CD14-positive monocyte (primary cell): Measurements from ENCODE around the gene STAT4. TPM values are rescaled to one million over a fixed set of nuclear protein-coding genes. Genes with fewer than 3 reads are reported as not detected.

ENCODE experiments used
- DNase-seq, 3 donors: peaks; one replicate each; pipeline ENCODE4 v3.0.0-alpha.2; 2011 to 2022
- H2AFZ ChIP-seq: 2 replicates; pipeline ENCODE4 v1.6.0; 2012; ENCODE audit warnings: mild to moderate bottlenecking, low read depth, low read length, inconsistent platforms; ENCODE audit not compliant: insufficient read depth, poor library complexity, severe bottlenecking
- H3K27ac ChIP-seq, 2 donors: 1 replicate in 1 of 2; 2 replicates in 1 of 2; pipeline ENCODE4 v1.5.1; 2012 to 2013; ENCODE audit warnings: low read length in 2 of 2, control low read depth in 1 of 2, inconsistent platforms in 1 of 2, low read depth in 1 of 2, mild to moderate bottlenecking in 1 of 2
- H3K27me3 ChIP-seq, 2 donors: one replicate each; pipeline versions ENCODE4 v1.6.0 to v1.6.1; 2011 to 2013; ENCODE audit warnings: low read length in 2 of 2; ENCODE audit not compliant: control insufficient read depth in 2 of 2, insufficient read depth in 2 of 2
- H3K36me3 ChIP-seq, 2 donors: replicated peaks in 1 of 2; 1 replicate in 1 of 2; 2 replicates in 1 of 2; pipeline versions ENCODE4 v1.5.1 to v1.6.1; 2012 to 2013; ENCODE audit warnings: low read length in 2 of 2, control low read depth in 1 of 2, inconsistent platforms in 1 of 2, mild to moderate bottlenecking in 1 of 2; ENCODE audit not compliant: insufficient read depth in 2 of 2, control insufficient read depth in 1 of 2
- H3K4me1 ChIP-seq, 2 donors: 1 replicate in 1 of 2; 2 replicates in 1 of 2; pipeline versions ENCODE4 v1.5.1 to v1.6.1; 2012 to 2013; ENCODE audit warnings: low read length in 2 of 2, control low read depth in 1 of 2, inconsistent platforms in 1 of 2, mild to moderate bottlenecking in 1 of 2, moderate library complexity in 1 of 2; ENCODE audit not compliant: insufficient read depth in 2 of 2, control insufficient read depth in 1 of 2
- H3K4me2 ChIP-seq: replicated peaks from 2 replicates; pipeline ENCODE3; 2012; ENCODE audit warnings: low read length, moderate library complexity, mild to moderate bottlenecking; ENCODE audit not compliant: poor library complexity, severe bottlenecking; ENCODE audit errors: extremely low read depth
- H3K4me3 ChIP-seq, 3 experiments: fragments of 200-600 bp in 1 of 3; sonication (generic) in 1 of 3; replicated peaks in 1 of 3; 1 replicate in 2 of 3; 2 replicates in 1 of 3; pipeline ENCODE4 v1.5.1; 2011 to 2013; ENCODE audit warnings: low read length in 3 of 3, mild to moderate bottlenecking in 3 of 3, control low read depth in 2 of 3, low read depth in 2 of 3, inconsistent platforms in 1 of 3, moderate library complexity in 1 of 3
- H3K79me2 ChIP-seq: 2 replicates; pipeline ENCODE4 v1.6.0; 2012; ENCODE audit warnings: mild to moderate bottlenecking, control low read depth, inconsistent platforms, low read length, moderate library complexity; ENCODE audit not compliant: insufficient read depth
- H3K9ac ChIP-seq: 2 replicates; pipeline ENCODE4 v1.6.0; 2017; ENCODE audit warnings: low read length, mild to moderate bottlenecking; ENCODE audit not compliant: insufficient read depth, poor library complexity, severe bottlenecking
- H3K9me3 ChIP-seq, 2 donors: replicated peaks in 1 of 2; 1 replicate in 1 of 2; 2 replicates in 1 of 2; pipeline versions ENCODE4 v1.5.1 to v1.6.1; 2012 to 2013; ENCODE audit warnings: low read length in 2 of 2, control low read depth in 1 of 2; ENCODE audit not compliant: control insufficient read depth in 1 of 2, insufficient read depth in 1 of 2
- H4K20me1 ChIP-seq: 2 replicates; pipeline ENCODE4 v1.6.0; 2012; ENCODE audit warnings: mild to moderate bottlenecking, low read length, control low read depth, moderate library complexity; ENCODE audit not compliant: insufficient read depth
- H3K27ac Mint-ChIP-seq, 7 donors: one replicate each; pipeline ENCODE4 v1.8.0; 2020; ENCODE audit warnings: mild to moderate bottlenecking in 7 of 7, mixed read lengths in 7 of 7, moderate library complexity in 6 of 7, inconsistent platforms in 2 of 7
- H3K27me3 Mint-ChIP-seq, 3 donors: one replicate each; pipeline ENCODE4 v1.8.0; 2021 to 2022; ENCODE audit warnings: low read depth in 3 of 3, mild to moderate bottlenecking in 3 of 3, mixed read lengths in 3 of 3, moderate library complexity in 3 of 3, inconsistent platforms in 1 of 3
- H3K36me3 Mint-ChIP-seq, 2 donors: one replicate each; pipeline ENCODE4 v1.8.0; 2020; ENCODE audit warnings: mixed read lengths in 2 of 2, inconsistent platforms in 1 of 2, mild to moderate bottlenecking in 1 of 2
- H3K4me1 Mint-ChIP-seq: one replicate; pipeline ENCODE4 v1.8.0; 2020; ENCODE audit warnings: mild to moderate bottlenecking, mixed read lengths
- H3K4me3 Mint-ChIP-seq, 2 donors: one replicate each; pipeline ENCODE4 v1.8.0; 2020; ENCODE audit warnings: mild to moderate bottlenecking in 2 of 2, mixed read lengths in 2 of 2, moderate library complexity in 1 of 2
- H3K9me3 Mint-ChIP-seq, 7 donors: one replicate each; pipeline ENCODE4 v1.8.0; 2020 to 2022; ENCODE audit warnings: mixed read lengths in 7 of 7, mild to moderate bottlenecking in 6 of 7, moderate library complexity in 6 of 7, inconsistent platforms in 2 of 7
- CTCF ChIP-seq: fragments of 200-600 bp; IDR thresholded peaks from one replicate; pipeline ENCODE4 v1.8.0; 2022; ENCODE audit warnings: antibody characterized with exemption, mild to moderate bottlenecking
- WGBS: methylation state at CpG from one replicate; pipeline ENCODE4 v1.1.5; 2013; ENCODE audit warnings: missing lambda C conversion rate; ENCODE audit not compliant: insufficient coverage; 5-methylcytosine and 5-hydroxymethylcytosine counted together
- intact Hi-C, 2 donors: fragments of 100-400 bp; cut with micrococcal nuclease; formaldehyde crosslinking; loops; one replicate each; pipeline versions ENCODE4 v1.15.0 to v1.15.1; 2023
- polyA plus RNA-seq, 3 donors: library from polyadenylated mRNA; depleted of rRNA in 1 of 3; unstranded in 2 of 3; stranded (reverse) in 1 of 3; fragments of 300-500 nt in 2 of 3; fragments of >200 nt in 1 of 3; fragmentation: Illumina TruSeq in 2 of 3; gene quantifications; 1 replicate in 2 of 3; 2 replicates in 1 of 3; pipeline ENCODE4 v1.2.3, GENCODE V29; 2012 to 2021

The STAT4 gene
- polyA plus RNA-seq, 3 donors, result 0.31 to 0.52 (median 0.31) TPM

- Mint-ChIP-seq H3K27me3 (peaks cover 0 to 2% (median 0%) of the 10 kb centered on the region in 3 donors), H3K9me3 (no peaks in the 10 kb centered on the region), H3K36me3 (peaks cover 97 to 100% of the 10 kb centered on the region in 2 donors), H3K27ac (peak overlapping the region in 2 of 7 donors; percentile 16 to 25), H3K4me3 (no peak overlapping the region), H3K4me1 (no peaks in the 10 kb centered on the region)
- Histone ChIP-seq H4K20me1 (peaks cover 99% of the 10 kb centered on the region), H3K36me3 (peaks cover 100% of the 10 kb centered on the region in 2 donors), H3K27me3 (no peaks in the 10 kb centered on the region), H3K79me2 (no peaks in the 10 kb centered on the region), H3K4me3 (no peak overlapping the region), H3K9me3 (no peaks in the 10 kb centered on the region), H3K9ac (no peak overlapping the region), H3K4me2 (no peak overlapping the region), H3K27ac (no peak overlapping the region), H2AFZ (no peak overlapping the region), H3K4me1 (no peaks in the 10 kb centered on the region)
- intact Hi-C loops, result loop anchor here in 1 of 2 donors (5.0 kb wide), 1 partner anchor 1510 kb away; no protein-coding TSS in a partner anchor
- no peak for TF ChIP-seq CTCF
- DNase-seq, result no peak
- WGBS, result 97% methylated on average over 5 of the region's 8 CpGs
Observed at GRCh38 chr2:190982262-190983034, 168.3 kb downstream of the STAT4 start.

- H3K9me3 ChIP-seq, result no peaks in the 10 kb centered on the region
- H3K9ac ChIP-seq, result no peak overlapping the region
- H2AFZ ChIP-seq, result no peak overlapping the region
- no peak for DNase-seq
- H3K4me2 ChIP-seq, result no peak overlapping the region
- H3K4me1 ChIP-seq, result no peaks in the 10 kb centered on the region
- TF ChIP-seq CTCF, result no peak
- Mint-ChIP-seq H3K4me1 (no peaks in the 10 kb centered on the region), H3K27me3 (peaks cover 0 to 2% (median 0%) of the 10 kb centered on the region in 3 donors), H3K4me3 (no peak overlapping the region), H3K36me3 (peaks cover 94 to 97% of the 10 kb centered on the region in 2 donors), H3K9me3 (no peaks in the 10 kb centered on the region), H3K27ac (peak overlapping the region in 1 of 7 donors; percentile 54)
- no peaks in the 10 kb centered on the region for H3K27me3 ChIP-seq
- peaks cover 100% of the 10 kb centered on the region in 2 donors for H3K36me3 ChIP-seq
- 93% methylated on average over 1 of the region's 1 CpG for WGBS
- intact Hi-C loops, result loop anchor here in 1 of 2 donors (5.0 kb wide), 1 partner anchor 1509 kb away; no protein-coding TSS in a partner anchor
- H4K20me1 ChIP-seq, result peaks cover 99% of the 10 kb centered on the region
- H3K4me3 ChIP-seq, result no peak overlapping the region
- peak overlapping the region in 1 of 2 donors; percentile 39 for H3K27ac ChIP-seq
- H3K79me2 ChIP-seq, result no peaks in the 10 kb centered on the region
Observed at GRCh38 chr2:190981733-190982132, 169.1 kb downstream of the STAT4 start.
